Measurements from ENCODE around the gene FAM184A. TPM values are rescaled to one million over a fixed set of nuclear protein-coding genes. Genes with fewer than 3 reads are reported as not detected.

The FAM184A gene
- total and polyA plus RNA-seq, 2 of the 8 experiments (the other 6 are each of a cell fraction or from before 2014, with no cell fraction given) = 6.3 to 11.3 TPM

- Histone ChIP-seq H2BK120ac (replicated peaks; ENCODE audit: low read depth, low read length) (no peak overlapping the region), H3K18ac (ENCODE audit: extremely low read depth, low read length) (no peak overlapping the region), H2BK12ac (ENCODE audit: low read depth, low read length) (no peak overlapping the region), H3K9me3 (ENCODE audit: insufficient read depth in 2 of 2, low read depth in 1 of 2, low read length in 1 of 2) (no peaks in the 10 kb centered on the region), H3K4me3 (ENCODE audit: extremely low read depth in 1 of 4, insufficient read depth in 2 of 4, low read depth in 3 of 4, low read length in 4 of 4) (no peak overlapping the region), H4K5ac (ENCODE audit: insufficient read length, low read depth, low read length) (no peak overlapping the region), H2BK15ac (ENCODE audit: low read length) (no peak overlapping the region), H4K8ac (ENCODE audit: extremely low read depth, insufficient read depth, low read length) (no peak overlapping the region), H3K27me3 (replicated peaks in 1 of 4; ENCODE audit: control insufficient read depth in 3 of 4, extremely low read depth in 1 of 4, insufficient read depth in 3 of 4, low read length in 3 of 4) (no peaks in the 10 kb centered on the region), H2BK20ac (ENCODE audit: low read length) (no peak overlapping the region), H3K4me2 (ENCODE audit: insufficient read depth in 1 of 2, low read depth in 2 of 2, low read length in 2 of 2) (no peak overlapping the region), H3K23me2 (ENCODE audit: low read depth, low read length) (no peaks in the 10 kb centered on the region), H3K27ac (ENCODE audit: low read depth, low read length) (no peak overlapping the region), H3K23ac (ENCODE audit: insufficient read length) (no peak overlapping the region), H3K36me3 (ENCODE audit: control insufficient read depth in 2 of 4, insufficient read depth in 4 of 4, low read length in 3 of 4) (no peaks in the 10 kb centered on the region), H2AFZ (ENCODE audit: low read length) (no peak overlapping the region), H3K56ac (replicated peaks; ENCODE audit: insufficient read length, low read depth, low read length) (no peak overlapping the region), H2AK5ac (ENCODE audit: low read depth, low read length) (no peak overlapping the region), H3K4me1 (replicated peaks in 1 of 4; ENCODE audit: control insufficient read depth in 3 of 4, insufficient read depth in 4 of 4, low read length in 3 of 4) (no peaks in the 10 kb centered on the region), H3K14ac (ENCODE audit: insufficient read length) (no peak overlapping the region), H2BK5ac (ENCODE audit: low read depth, low read length) (no peak overlapping the region), H3K9ac (replicated peaks in 1 of 4; ENCODE audit: extremely low read depth in 1 of 4, low read depth in 3 of 4, low read length in 3 of 4) (no peak overlapping the region), H3K79me2 (ENCODE audit: control insufficient read depth in 1 of 2, insufficient read depth in 2 of 2, low read length in 2 of 2) (no peaks in the 10 kb centered on the region), H4K20me1 (replicated peaks in 1 of 2; ENCODE audit: control insufficient read depth in 1 of 2, insufficient read depth in 2 of 2, low read length in 2 of 2) (no peaks in the 10 kb centered on the region), H3K79me1 (ENCODE audit: low read depth, low read length) (no peaks in the 10 kb centered on the region), H4K91ac (replicated peaks; ENCODE audit: insufficient read length, low read length) (no peak overlapping the region), H3K4ac (replicated peaks; ENCODE audit: insufficient read length, low read depth, low read length) (no peak overlapping the region)
- TF ChIP-seq EZH2 (IDR thresholded peaks at IDR 0.05; ENCODE audit: low read depth, low read length, severe bottlenecking) (no peak), CBX5 (IDR thresholded peaks at IDR 0.05; ENCODE audit: low read depth, low read length) (no peak), EGR1 (IDR thresholded peaks at IDR 0.05; ENCODE audit: borderline replicate concordance, low read depth, low read length) (no peak), CHD1 (IDR thresholded peaks at IDR 0.05; ENCODE audit: low read depth, low read length) (no peak)
- 100% methylated on average over 1 of the region's 1 CpG; no CpG with 5 or more reads in 1 of the 2 experiments for WGBS, 2 experiments (ENCODE audit: extremely low coverage in 1 of 2, insufficient coverage in 1 of 2, insufficient read length in 1 of 2, insufficient replicate concordance in 2 of 2, low coverage in 1 of 2, low lambda C conversion rate in 2 of 2, missing lambda C conversion rate in 1 of 2)
- CTCF ChIA-PET (ENCODE audit: partially characterized antibody) = interaction anchor here (0.7 kb wide), 1 partner anchor 44 kb away, joined by 3 read pairs; no protein-coding TSS in a partner anchor
- POLR2A ChIA-PET (ENCODE audit: partially characterized antibody) = no interaction called here
- DNase-seq (ENCODE audit: low read depth in 1 of 2, low spot score in 2 of 2) (no peak), FAIRE-seq (no peak)
Observed at GRCh38 chr6:118986312-118986711, 92.2 kb downstream of the FAM184A start.
